NCI-H2196 (cell line): ENCODE results near the gene PAX2.
"Not testable (repeated sequence)": the region's sequence is repeated elsewhere in the genome, so short reads cannot be mapped to it uniquely, and the experiment has no call there.

Experiments used
- DNase-seq: peaks from one replicate; lab custom pipeline; 2025; ENCODE audit not compliant: unreplicated experiment; lab: John Stamatoyannopoulos, UW

Gene PAX2

GRCh38 chr10:100744987-100745881, at the start of gene PAX2:
Gene PAX2, plus strand, starts transcription at chr10:100745582. Its CDS starts 679 bp downstream, at chr10:100746261.
- DNase-seq = peak; percentile 15

DNA sequence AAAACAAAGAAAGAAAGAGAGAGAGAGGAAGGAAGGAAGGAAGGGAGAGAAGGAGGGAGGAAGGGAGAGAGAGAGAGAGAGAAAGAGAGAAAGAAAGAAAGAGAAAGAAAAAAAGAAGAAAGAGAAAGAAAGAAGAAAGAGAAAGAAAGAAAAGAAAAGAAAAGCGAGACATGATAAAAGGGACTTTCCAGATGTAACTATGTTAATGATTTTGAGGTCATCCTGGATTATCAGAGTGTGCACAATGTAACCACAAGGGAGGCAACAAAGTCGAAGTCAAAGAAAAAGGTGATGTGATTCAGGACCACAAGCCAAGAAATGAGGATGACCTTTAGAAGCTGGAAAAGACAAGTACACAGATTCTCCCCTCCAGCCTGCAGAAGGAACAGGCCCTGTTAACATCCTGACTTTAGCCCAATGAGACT, 48.9 kb upstream of the PAX2 start:
- DNase-seq = no peak

GRCh38 chr10:100697070-100697469, 48.3 kb upstream of the PAX2 start:
- no peak for DNase-seq

- DNase-seq = no peak
Measured at GRCh38 chr10:100697631-100698030, 47.8 kb upstream of the PAX2 start.

GRCh38 chr10:100701704-100702103, 43.7 kb upstream of the PAX2 start:
- DNase-seq = not testable (repeated sequence)

- no peak for DNase-seq
Measured at GRCh38 chr10:100705139-100705538, 40.2 kb upstream of the PAX2 start.

DNA sequence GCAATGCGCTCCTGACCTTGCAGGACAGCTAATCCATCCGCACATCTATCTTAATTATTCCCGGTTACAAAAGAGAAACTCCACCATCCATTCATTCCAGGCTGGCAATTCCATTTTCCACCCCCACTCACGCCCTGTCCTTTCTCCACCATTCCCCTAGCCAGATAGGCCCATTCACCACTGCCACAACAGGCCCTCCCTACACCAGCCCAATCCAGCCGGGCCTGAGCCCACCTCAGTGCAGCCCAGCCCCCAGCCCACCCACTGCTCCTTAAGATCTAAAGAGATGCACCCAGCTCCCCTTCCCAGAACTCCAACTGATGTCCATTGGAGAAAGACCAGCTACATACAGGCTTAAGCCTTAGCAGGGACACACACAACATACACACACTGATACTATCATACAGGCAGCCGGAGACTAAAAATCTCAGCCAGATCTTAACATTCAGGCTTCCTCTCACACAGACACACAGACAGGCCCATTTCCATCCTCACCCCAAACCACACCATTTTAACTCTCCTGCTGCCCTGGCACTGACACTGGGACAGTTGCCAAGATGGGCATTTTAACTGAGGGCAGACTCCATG, 38.0 kb upstream of the PAX2 start:
- no peak for DNase-seq

DNA sequence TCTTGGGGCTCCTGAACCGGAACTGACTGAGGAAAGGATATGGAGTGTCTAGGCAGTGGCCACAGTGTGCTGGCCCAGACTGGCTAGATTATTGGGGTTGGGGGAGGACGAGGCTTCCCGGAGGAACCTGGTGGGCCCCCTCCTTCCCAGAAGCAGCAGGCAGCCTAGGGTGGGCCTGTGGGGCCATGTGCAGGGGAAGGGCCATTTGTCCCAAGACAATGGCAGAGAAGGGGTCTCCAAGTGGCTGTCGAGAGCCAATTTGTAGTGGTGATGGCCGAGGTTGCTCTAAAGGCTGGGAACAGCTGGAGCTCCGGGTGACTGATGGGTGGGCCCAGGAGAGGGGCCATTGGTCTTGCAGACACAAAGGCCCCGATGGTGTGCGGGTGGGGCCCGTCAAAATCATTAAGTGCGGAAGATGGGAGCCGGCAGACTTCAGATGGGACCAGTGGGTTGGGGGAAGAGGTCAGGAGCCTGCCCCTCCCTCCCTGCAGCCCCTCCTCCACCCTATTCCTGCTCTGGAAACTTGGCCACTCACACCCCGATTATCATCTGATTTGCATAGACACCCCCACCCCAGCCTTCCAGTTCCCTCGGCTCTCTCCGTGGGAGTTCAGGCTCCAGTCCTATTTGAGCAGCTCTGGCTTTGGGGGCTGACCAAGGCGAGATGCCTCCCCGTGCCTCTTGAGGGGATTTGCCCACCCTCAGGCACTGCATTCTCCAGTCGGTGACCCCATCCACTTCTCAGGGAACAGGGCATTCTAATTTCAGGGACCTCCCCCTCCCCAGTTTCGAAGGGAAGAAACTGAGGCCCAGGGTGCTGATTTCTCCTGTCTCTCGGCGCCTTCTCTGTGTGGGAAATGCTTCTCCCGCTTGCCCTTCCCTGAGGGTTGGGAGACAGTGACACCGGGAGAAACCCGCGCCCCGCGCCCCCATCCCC, 36.0 kb upstream of the PAX2 start:
- no peak for DNase-seq

- DNase-seq = no peak
Measured at GRCh38 chr10:100710151-100710871, 35.1 kb upstream of the PAX2 start.

- DNase-seq = no peak
Measured at GRCh38 chr10:100713049-100713858, 32.1 kb upstream of the PAX2 start.

DNA sequence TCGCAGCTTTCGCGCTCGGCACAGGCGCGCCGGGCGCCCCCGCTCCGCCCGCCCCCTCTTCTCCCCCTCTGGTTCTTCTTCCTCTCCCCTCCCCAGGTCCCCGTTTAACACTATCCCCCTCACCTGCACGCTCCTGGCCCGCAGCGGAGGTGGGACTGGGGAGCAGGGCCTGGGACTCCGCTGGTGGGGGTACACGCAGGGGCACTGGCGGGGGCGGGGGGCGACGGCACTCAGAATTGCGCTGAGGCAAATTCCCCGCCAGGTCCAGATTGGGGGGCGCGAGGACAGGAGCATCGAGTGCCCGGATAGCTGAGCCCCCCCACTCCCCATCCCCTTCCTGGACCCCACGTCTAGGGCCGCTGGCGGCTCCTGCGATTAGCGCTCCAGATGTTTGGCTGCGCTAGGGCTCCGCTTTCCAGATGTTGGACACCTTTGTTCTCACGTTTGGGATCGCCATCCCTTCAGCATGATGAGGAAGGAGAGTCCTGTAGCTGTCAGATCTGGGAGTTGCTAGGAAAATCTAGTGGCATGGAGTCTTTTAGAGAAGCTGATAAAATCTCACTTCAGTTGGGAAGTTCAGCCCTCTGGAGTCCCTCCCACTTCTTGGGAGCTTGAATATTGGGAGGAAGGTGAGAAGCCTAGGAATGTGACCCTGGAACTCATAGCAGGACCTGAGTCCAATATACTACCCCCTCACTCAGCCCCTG, 31.4 kb upstream of the PAX2 start:
- no peak for DNase-seq

DNA sequence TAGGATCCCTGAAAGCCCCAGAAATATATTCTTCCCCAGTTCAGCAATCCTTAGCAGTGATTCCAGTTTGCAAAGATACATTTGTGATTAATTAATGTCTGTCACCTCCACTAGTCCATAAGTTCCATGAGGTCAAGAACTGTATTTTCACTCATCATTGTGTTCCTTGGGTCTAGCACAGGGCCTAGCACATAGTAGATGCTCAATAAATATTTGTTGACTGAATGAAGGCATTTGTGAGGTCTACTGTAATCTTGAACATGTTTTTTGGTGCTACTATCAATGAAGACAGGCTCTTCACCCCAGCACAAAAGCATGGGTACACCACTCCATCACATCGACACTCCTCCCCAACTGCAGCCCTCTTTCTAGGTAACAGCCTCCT, 30.8 kb upstream of the PAX2 start:
- no peak for DNase-seq

DNA sequence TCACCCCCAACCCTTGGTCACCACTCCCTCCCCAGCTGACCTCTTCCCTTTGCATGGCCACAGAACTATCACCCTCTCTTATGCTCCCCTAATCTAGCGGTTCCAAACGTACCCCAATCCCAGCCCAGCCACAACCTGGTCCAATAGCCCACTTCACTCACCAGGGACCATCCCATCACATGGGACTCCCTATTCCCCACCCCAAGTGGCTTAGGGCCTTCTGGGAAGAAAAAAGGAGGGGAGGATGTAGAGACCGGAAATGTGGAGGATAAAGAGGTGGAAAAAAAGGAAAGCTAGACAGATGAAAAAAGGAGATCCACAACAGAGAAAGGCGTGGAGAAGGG, 30.3 kb upstream of the PAX2 start:
- DNase-seq = no peak

DNA sequence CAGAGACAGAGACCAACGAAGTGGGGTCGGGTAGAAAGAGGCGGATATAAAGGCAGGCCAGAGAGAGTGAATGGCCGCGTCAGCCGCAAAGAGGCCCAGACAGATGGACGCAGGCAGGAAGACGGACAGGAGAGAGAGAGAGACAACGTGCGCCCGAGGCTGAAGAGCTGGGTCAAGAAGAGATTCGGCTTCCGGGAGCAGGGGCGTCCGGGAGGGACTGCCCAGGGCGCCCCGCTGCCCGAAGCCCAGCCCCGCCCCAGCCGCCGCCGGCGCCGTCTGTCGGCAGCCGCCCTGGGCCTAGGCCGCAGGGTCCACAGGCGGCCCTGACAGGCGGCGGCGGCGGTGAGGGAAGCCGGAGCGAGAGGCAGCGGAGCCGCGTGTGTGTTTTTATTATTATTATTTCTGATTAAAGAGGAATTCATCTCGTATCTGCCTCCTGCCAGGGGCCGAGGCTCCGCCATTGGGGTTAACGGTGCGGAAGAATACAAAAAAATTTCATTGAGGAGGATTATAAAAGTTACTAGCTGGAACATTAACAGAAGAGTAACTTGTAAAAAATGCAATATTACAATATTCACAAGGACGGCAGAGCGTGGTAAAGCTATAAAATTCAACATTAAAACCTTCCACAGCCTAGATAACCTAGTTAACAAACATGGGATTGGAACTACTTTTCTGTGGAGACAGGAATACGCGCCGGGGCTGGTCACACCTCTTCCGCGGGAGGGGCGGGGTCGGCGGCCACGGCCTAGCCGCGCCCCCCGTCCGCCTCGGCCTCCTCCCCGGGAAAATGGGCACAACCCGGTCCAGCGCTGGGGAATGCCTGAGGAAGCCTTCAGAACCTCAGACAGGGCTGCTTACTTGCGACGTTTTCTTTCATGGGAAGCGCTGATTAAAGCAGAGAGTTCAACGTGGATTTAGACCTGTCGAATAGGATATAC, 29.7 kb upstream of the PAX2 start:
- DNase-seq = no peak

GRCh38 chr10:100717166-100717565, 28.2 kb upstream of the PAX2 start:
- no peak for DNase-seq

DNA sequence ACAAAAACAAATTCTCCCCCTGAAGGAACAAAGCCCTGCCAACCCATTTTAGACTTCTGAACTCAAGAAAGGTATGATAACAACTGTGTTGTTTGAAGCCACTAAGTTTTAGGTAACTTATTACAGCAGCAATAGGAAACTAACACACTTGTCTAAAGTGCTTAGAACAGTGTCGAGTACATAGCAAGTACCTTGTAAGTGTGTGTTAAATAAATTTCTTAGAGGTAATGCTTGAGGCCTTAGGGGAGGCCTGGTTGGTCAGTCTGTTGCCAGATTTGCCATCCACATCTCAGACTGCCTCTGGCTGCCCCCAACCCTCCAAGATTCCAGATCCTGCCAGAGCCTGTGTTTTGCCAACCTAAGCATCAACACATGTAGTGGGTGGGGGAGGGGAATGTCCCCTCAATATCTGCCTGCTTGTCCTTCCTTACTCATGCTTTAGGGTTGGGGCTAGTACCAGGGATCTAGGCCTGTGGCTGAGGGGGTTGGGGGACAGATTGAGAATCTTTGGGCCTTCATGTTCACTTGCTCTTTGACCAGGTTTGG, 27.1 kb upstream of the PAX2 start:
- no peak for DNase-seq

DNA sequence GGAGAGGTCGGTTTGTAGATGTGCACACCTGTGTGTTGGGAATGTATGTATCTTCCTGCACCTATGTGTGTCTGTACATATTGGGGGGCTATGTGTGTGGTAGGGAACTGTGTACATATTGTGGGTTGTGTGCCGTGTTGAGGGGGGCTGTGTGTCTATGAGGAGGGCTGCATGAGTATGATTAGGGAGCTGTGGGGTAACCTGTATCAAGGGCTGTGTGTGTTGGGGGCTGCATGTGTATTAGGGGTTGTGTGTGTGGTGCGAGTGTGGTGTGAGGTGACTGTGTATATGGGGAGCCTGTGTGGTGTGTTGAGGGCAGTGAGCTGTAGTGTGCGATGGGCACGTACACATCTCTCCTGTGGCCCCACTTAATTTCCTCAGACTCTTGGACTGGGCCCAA, 22.2 kb upstream of the PAX2 start:
- no peak for DNase-seq
